GM19324 (cell line): ENCODE results near the gene LRRC75B.
"Not testable (repeated sequence)": the region's sequence is repeated elsewhere in the genome, so short reads cannot be mapped to it uniquely, and the experiment has no call there.

Experiments used
- ATAC-seq: cut with Tn5 transposase; IDR thresholded peaks from one replicate; pipeline ENCODE4 v1.9.1; 2021; ENCODE audit warnings: mild to moderate bottlenecking, moderate library complexity; ENCODE audit not compliant: unreplicated experiment, low FRiP score

The LRRC75B gene

GRCh38 chr22:24555165-24556039 is 37.5 kb downstream of the LRRC75B start, which contains the start of gene SNRPD3:
SNRPD3 (plus strand) TSS chr22:24555999; CDS start chr22:24557675, 1,676 bp downstream.
- ATAC-seq = peak; percentile 78

GRCh38 chr22:24554313-24555164 is 38.3 kb downstream of the LRRC75B start, which contains the start of gene GUCD1:
GUCD1 (minus strand) TSS chr22:24555138; CDS start chr22:24554991, 147 bp downstream.
- peak; percentile 7 for ATAC-seq

GRCh38 chr22:24553597-24554312 is 39.1 kb downstream of the LRRC75B start:
- no peak for ATAC-seq

GRCh38 chr22:24552503-24553286 is 40.2 kb downstream of the LRRC75B start:
- not testable (repeated sequence) for ATAC-seq

GRCh38 chr22:24550902-24551435 is 41.9 kb downstream of the LRRC75B start:
- ATAC-seq = no peak

GRCh38 chr22:24550028-24550901 is 42.6 kb downstream of the LRRC75B start:
- no peak for ATAC-seq

GRCh38 chr22:24548812-24549211 is 44.1 kb downstream of the LRRC75B start:
- ATAC-seq = no peak

- no peak for ATAC-seq
Measured at GRCh38 chr22:24543679-24544243, 49.1 kb downstream of the LRRC75B start.

- ATAC-seq = no peak
Measured at GRCh38 chr22:24543185-24543601, 49.7 kb downstream of the LRRC75B start.

GRCh38 chr22:24542641-24543040 is 50.2 kb downstream of the LRRC75B start:
- no peak for ATAC-seq

GRCh38 chr22:24541681-24542515 is 51.0 kb downstream of the LRRC75B start:
- no peak for ATAC-seq

- no peak for ATAC-seq
Measured at GRCh38 chr22:24540470-24540869, 52.4 kb downstream of the LRRC75B start.

- no peak for ATAC-seq
Measured at GRCh38 chr22:24536089-24536488, 56.8 kb downstream of the LRRC75B start.
